Pancreas (tissue), 10 donors: ENCODE measurements around the gene CSTF2T. TPM values are rescaled to one million over a fixed set of nuclear protein-coding genes. Genes with fewer than 3 reads are reported as not detected.

ENCODE experiments used
- ATAC-seq, 4 donors: fragments of 200-7000 bp; cut with Tn5 transposase; one replicate each; pipeline versions ENCODE4 v1.8.0 to v1.9.1; 2020; ENCODE audit warnings: mild to moderate bottlenecking in 4 of 4, moderate library complexity in 4 of 4
- DNase-seq, 6 donors: peaks; one replicate each; pipeline ENCODE4 v3.0.0-alpha.2; 2020
- FAIRE-seq: peaks from 2 replicates; lab custom pipeline; 2012; peaks lifted over from hg19 to GRCh38; lab: Jason Lieb, UNC
- H3K27ac ChIP-seq, 4 donors: fragments of 200-600 bp; sonication (generic); 1 replicate in 3 of 4; 2 replicates in 1 of 4; pipeline versions ENCODE4 v1.5.0 to v1.8.0; 2020
- H3K27me3 ChIP-seq, 4 donors: fragments of 200-600 bp; one replicate each; pipeline ENCODE4 v1.8.0; 2021
- H3K36me3 ChIP-seq, 3 donors: fragments of 200-600 bp; sonication (generic) in 1 of 3; one replicate each; pipeline versions ENCODE4 v1.5.0 to v1.8.0; 2020 to 2021
- H3K4me1 ChIP-seq, 3 donors: fragments of 200-600 bp; one replicate each; pipeline ENCODE4 v1.8.0; 2021
- H3K4me3 ChIP-seq, 4 donors: fragments of 200-600 bp; sonication (generic) in 2 of 4; one replicate each; pipeline versions ENCODE4 v1.5.0 to v1.8.0; 2020 to 2021
- H3K9me3 ChIP-seq, 4 donors: fragments of 200-600 bp; one replicate each; pipeline ENCODE4 v1.8.0; 2021
- CTCF ChIP-seq, 4 donors: fragments of 200-600 bp; sonication (generic) in 3 of 4; IDR thresholded peaks; one replicate each; pipeline versions ENCODE4 v1.5.0 to v1.8.0; 2021; ENCODE audit warnings: antibody characterized with exemption in 4 of 4
- WGBS, 2 donors: extraction: QIAGEN DNeasy Blood & Tissue Kit; methylation state at CpG; one replicate each; pipeline ENCODE4 v1.1.7; 2013; 5-methylcytosine and 5-hydroxymethylcytosine counted together
- intact Hi-C, 3 donors: fragments of 100-400 bp; cut with DNase I; formaldehyde crosslinking; loops; one replicate each; pipeline versions ENCODE4 v1.11.1 to v1.14.2; 2022
- polyA plus RNA-seq, 2 donors: library from polyadenylated mRNA; stranded (reverse); fragments of 200-250 nt; gene quantifications; one replicate each; pipeline ENCODE4 v1.2.3, GENCODE V29; 2013
- total RNA-seq, 6 donors: library from RNA; stranded (reverse); fragmentation: NEBNext Ultra II Directional in 4 of 6; extraction: Animal tissue kit (Norgen Biotek cat#: 25700) in 4 of 6; gene quantifications; one replicate each; pipeline versions ENCODE4 v1.2.1 to v1.2.4, GENCODE V29; 2021 to 2023
- donor health status: healthy with polysubstance abuse.
- donor health status: DM: no; HTN: no; CAD: no; lungs with moderate emphysema.
- donor health status: DM: no; HTN: no; CAD: no.
- donor health status: control.
- donor health status: control.
- donor health status: Bipolar disorder and iron deficiency.
- donor health status: DM: yes; HTN: yes; CAD: no.
- donor health status: DM: no; HTN: no; CAD: no.
- donor health status: DM: no; HTN: no; CAD: no.
- donor health status: DM: yes; HTN: yes; CAD: no.

Gene CSTF2T
- total and polyA plus RNA-seq, 8 donors = 4.2 to 13.2 (median 7.8) TPM

- no peak for ATAC-seq
- H3K27me3 ChIP-seq = no peaks in the 10 kb centered on the region
- peaks cover 0 to 5% (median 5%) of the 10 kb centered on the region in 3 donors for H3K4me1 ChIP-seq
- H3K9me3 ChIP-seq = no peaks in the 10 kb centered on the region
- intact Hi-C loops = no loop called here
- H3K4me3 ChIP-seq = no peak overlapping the region
- no peak for FAIRE-seq
- DNase-seq = no peak
- 90 to 93% methylated on average over 5 of the region's 5 CpGs for WGBS, 2 donors
- no peaks in the 10 kb centered on the region for H3K36me3 ChIP-seq
- no peak for TF ChIP-seq CTCF (IDR thresholded peaks at IDR 0.05)
- H3K27ac ChIP-seq = no peak overlapping the region
Measured at GRCh38 chr10:51707821-51708424, 8.5 kb upstream of the CSTF2T start.

DNA sequence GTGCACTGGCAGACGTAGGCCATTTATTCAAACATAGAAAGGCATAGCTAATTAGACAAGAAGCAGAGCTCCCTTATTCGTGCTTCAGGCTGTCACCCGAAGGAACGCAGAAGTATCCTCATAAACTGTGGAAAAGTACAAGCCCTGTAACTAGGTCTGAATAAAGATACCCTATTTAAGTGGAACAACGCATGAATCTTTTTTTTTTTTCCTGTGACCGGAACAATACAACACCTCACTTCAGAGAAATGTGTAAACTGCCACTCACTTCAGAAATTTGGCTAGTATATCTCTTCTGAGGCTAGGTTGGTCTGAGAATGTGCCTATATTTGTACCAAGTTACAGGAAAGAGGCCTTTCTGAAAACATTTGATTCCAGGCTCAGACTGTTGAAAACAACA lies 8.0 kb upstream of the CSTF2T start:
- FAIRE-seq = peak; percentile 61
- Histone ChIP-seq H3K36me3 (no peaks in the 10 kb centered on the region), H3K27ac (no peak overlapping the region), H3K27me3 (no peaks in the 10 kb centered on the region), H3K4me3 (no peak overlapping the region), H3K4me1 (peaks cover 0 to 5% (median 5%) of the 10 kb centered on the region in 3 donors), H3K9me3 (no peaks in the 10 kb centered on the region)
- 88 to 90% methylated on average over 6 of the region's 6 CpGs for WGBS, 2 donors
- no peak for ATAC-seq
- TF ChIP-seq CTCF (IDR thresholded peaks at IDR 0.05) = no peak
- intact Hi-C loops = no loop called here
- no peak for DNase-seq

DNA sequence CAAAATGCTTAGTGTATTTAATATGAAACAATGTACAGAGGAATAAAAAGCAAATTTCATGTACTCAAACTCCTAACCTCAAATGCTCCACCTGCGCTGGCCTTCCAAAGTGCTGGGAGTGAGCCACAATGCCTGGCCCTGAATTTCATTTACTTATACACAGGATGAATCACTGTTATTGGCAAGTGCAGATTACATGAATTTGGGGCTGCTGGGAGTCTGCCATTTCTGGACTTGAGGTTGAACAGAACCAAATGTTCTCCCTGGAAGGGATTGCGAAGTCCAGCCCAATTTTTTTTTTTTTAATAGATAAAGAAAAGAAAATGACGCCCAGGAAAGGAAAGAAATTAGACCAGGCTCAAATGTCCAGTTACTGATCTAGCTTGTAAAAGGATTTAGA lies 6.8 kb upstream of the CSTF2T start:
- 54 to 63% methylated on average over 3 of the region's 3 CpGs for WGBS, 2 donors
- Histone ChIP-seq H3K27me3 (no peaks in the 10 kb centered on the region), H3K36me3 (no peaks in the 10 kb centered on the region), H3K27ac (no peak overlapping the region), H3K4me3 (no peak overlapping the region), H3K9me3 (no peaks in the 10 kb centered on the region), H3K4me1 (peaks cover 0 to 5% (median 5%) of the 10 kb centered on the region in 3 donors)
- intact Hi-C loops = no loop called here
- ATAC-seq (peak; percentile 45 to 93 (median 88)), FAIRE-seq (peak; percentile 76), DNase-seq (peak in 3 of 6 donors; percentile 59 to 86 (median 75))
- TF ChIP-seq CTCF (IDR thresholded peaks at IDR 0.05) = no peak

GRCh38 chr10:51705774-51706173 lies 6.4 kb upstream of the CSTF2T start:
- H3K27ac ChIP-seq = no peak overlapping the region
- ATAC-seq (peak in 2 of 4 donors; percentile 44), DNase-seq (no peak), FAIRE-seq (no peak)
- H3K4me3 ChIP-seq = no peak overlapping the region
- peaks cover 0 to 5% (median 5%) of the 10 kb centered on the region in 3 donors for H3K4me1 ChIP-seq
- WGBS, 2 donors = 54 to 55% methylated on average over 3 of the region's 3 CpGs
- intact Hi-C loops = no loop called here
- H3K36me3 ChIP-seq = no peaks in the 10 kb centered on the region
- H3K27me3 ChIP-seq = no peaks in the 10 kb centered on the region
- no peak for TF ChIP-seq CTCF (IDR thresholded peaks at IDR 0.05)
- no peaks in the 10 kb centered on the region for H3K9me3 ChIP-seq

GRCh38 chr10:51700228-51700817 lies 928 bp upstream of the CSTF2T start:
- Histone ChIP-seq H3K4me1 (peaks cover 19 to 28% (median 24%) of the 10 kb centered on the region in 3 donors), H3K9me3 (no peaks in the 10 kb centered on the region), H3K36me3 (no peaks in the 10 kb centered on the region), H3K27ac (peak overlapping the region; percentile 82 to 95 (median 94)), H3K27me3 (no peaks in the 10 kb centered on the region), H3K4me3 (peak overlapping the region; percentile 52 to 67 (median 64))
- ATAC-seq = peak; percentile 45 to 71 (median 66)
- intact Hi-C loops = no loop called here
- FAIRE-seq = peak; percentile 5
- DNase-seq = peak in 3 of 6 donors; percentile 55 to 71 (median 61)
- no peak for TF ChIP-seq CTCF (IDR thresholded peaks at IDR 0.05)
- 4 to 5% methylated on average over 12 of the region's 12 CpGs for WGBS, 2 donors
